Esophagus squamous epithelium (tissue), 4 donors: ENCODE data around the gene ZNF487.

ENCODE experiments used
- CTCF ChIP-seq, 6 experiments: fragments of 450-650 bp in 4 of 6; fragments of 200-600 bp in 2 of 6; sonication (generic) in 2 of 6; IDR thresholded peaks; one replicate each; pipeline ENCODE4 v1.5.1; 2016 to 2019; ENCODE audit warnings: antibody characterized with exemption in 6 of 6, mild to moderate bottlenecking in 4 of 6, moderate library complexity in 4 of 6
- POLR2A ChIP-seq, 4 donors: fragments of 450-650 bp; IDR thresholded peaks; one replicate each; pipeline ENCODE4 v1.6.1; 2017; ENCODE audit warnings: antibody characterized with exemption in 4 of 4, mild to moderate bottlenecking in 4 of 4, moderate library complexity in 3 of 4

- TF ChIP-seq CTCF (IDR thresholded peaks at IDR 0.05) (no peak), POLR2A (IDR thresholded peaks at IDR 0.05) (no peak)
These were observed 45.4 kb upstream of the ZNF487 start for GRCh38 chr10:43391496-43391895.
